ENCODE data around the gene GRIN2D. TPM values are rescaled to one million over a fixed set of nuclear protein-coding genes. Genes with fewer than 3 reads are reported as not detected.

GRIN2D gene
- total RNA-seq, 6 experiments from 2014 or later = 2.8 to 4.4 (median 3.1) TPM

GRCh38 chr19:48398375-48399235, 5.1 kb downstream of the GRIN2D start:
- H3K4me3 Mint-ChIP-seq = peak overlapping the region; percentile 85; the same call in 1 of the 2 replicates
- H3K36me3 Mint-ChIP-seq (ENCODE audit: low read depth) = peaks cover 6% of the 10 kb centered on the region
- TF ChIP-seq, protein P1, sequence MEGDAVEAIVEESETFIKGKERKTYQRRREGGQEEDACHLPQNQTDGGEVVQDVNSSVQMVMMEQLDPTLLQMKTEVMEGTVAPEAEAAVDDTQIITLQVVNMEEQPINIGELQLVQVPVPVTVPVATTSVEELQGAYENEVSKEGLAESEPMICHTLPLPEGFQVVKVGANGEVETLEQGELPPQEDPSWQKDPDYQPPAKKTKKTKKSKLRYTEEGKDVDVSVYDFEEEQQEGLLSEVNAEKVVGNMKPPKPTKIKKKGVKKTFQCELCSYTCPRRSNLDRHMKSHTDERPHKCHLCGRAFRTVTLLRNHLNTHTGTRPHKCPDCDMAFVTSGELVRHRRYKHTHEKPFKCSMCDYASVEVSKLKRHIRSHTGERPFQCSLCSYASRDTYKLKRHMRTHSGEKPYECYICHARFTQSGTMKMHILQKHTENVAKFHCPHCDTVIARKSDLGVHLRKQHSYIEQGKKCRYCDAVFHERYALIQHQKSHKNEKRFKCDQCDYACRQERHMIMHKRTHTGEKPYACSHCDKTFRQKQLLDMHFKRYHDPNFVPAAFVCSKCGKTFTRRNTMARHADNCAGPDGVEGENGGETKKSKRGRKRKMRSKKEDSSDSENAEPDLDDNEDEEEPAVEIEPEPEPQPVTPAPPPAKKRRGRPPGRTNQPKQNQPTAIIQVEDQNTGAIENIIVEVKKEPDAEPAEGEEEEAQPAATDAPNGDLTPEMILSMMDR (IDR thresholded peaks at IDR 0.05) = no peak
- H3K27ac Mint-ChIP-seq = peak overlapping the region; percentile 82
- peaks cover 39% of the 10 kb centered on the region for H3K4me1 Mint-ChIP-seq (ENCODE audit: low read depth)
- H3K9me3 Mint-ChIP-seq = peaks cover 10% of the 10 kb centered on the region
- H3K27me3 Mint-ChIP-seq (ENCODE audit: insufficient read depth) = peaks cover 33% of the 10 kb centered on the region
- DNase-seq = peak; percentile 56

- H3K4me1 Mint-ChIP-seq (ENCODE audit: low read depth) = peaks cover 32% of the 10 kb centered on the region
- peaks cover 22% of the 10 kb centered on the region for H3K27me3 Mint-ChIP-seq (ENCODE audit: insufficient read depth)
- peaks cover 10% of the 10 kb centered on the region for H3K9me3 Mint-ChIP-seq
- peak overlapping the region; percentile 82 for H3K4me3 Mint-ChIP-seq
- peaks cover 6% of the 10 kb centered on the region for H3K36me3 Mint-ChIP-seq (ENCODE audit: low read depth)
- TF ChIP-seq, protein P1 (IDR thresholded peaks at IDR 0.05) = no peak
- peak overlapping the region; percentile 79 for H3K27ac Mint-ChIP-seq
- DNase-seq = peak; percentile 77
Measured at GRCh38 chr19:48400018-48400742, 6.7 kb downstream of the GRIN2D start.

- no peak for DNase-seq
- no peak overlapping the region for H3K27ac Mint-ChIP-seq
- peaks cover 38% of the 10 kb centered on the region for H3K4me1 Mint-ChIP-seq (ENCODE audit: low read depth)
- TF ChIP-seq, protein P1 (IDR thresholded peaks at IDR 0.05) = no peak
- peaks cover 13% of the 10 kb centered on the region for H3K36me3 Mint-ChIP-seq (ENCODE audit: low read depth)
- peaks cover 10% of the 10 kb centered on the region for H3K9me3 Mint-ChIP-seq
- H3K4me3 Mint-ChIP-seq = no peak overlapping the region
- peaks cover 14% of the 10 kb centered on the region for H3K27me3 Mint-ChIP-seq (ENCODE audit: insufficient read depth)
Measured at GRCh38 chr19:48401287-48401686, 7.8 kb downstream of the GRIN2D start.

- peaks cover 3% of the 10 kb centered on the region for H3K27me3 Mint-ChIP-seq (ENCODE audit: insufficient read depth)
- peak; percentile 54 for DNase-seq
- TF ChIP-seq, protein P1 (IDR thresholded peaks at IDR 0.05) = no peak
- H3K36me3 Mint-ChIP-seq (ENCODE audit: low read depth) = peaks cover 13% of the 10 kb centered on the region
- no peak overlapping the region for H3K27ac Mint-ChIP-seq
- peaks cover 10% of the 10 kb centered on the region for H3K9me3 Mint-ChIP-seq
- peaks cover 25% of the 10 kb centered on the region for H3K4me1 Mint-ChIP-seq (ENCODE audit: low read depth)
- H3K4me3 Mint-ChIP-seq = no peak overlapping the region
Measured at GRCh38 chr19:48403606-48404005, 10.1 kb downstream of the GRIN2D start.

DNA sequence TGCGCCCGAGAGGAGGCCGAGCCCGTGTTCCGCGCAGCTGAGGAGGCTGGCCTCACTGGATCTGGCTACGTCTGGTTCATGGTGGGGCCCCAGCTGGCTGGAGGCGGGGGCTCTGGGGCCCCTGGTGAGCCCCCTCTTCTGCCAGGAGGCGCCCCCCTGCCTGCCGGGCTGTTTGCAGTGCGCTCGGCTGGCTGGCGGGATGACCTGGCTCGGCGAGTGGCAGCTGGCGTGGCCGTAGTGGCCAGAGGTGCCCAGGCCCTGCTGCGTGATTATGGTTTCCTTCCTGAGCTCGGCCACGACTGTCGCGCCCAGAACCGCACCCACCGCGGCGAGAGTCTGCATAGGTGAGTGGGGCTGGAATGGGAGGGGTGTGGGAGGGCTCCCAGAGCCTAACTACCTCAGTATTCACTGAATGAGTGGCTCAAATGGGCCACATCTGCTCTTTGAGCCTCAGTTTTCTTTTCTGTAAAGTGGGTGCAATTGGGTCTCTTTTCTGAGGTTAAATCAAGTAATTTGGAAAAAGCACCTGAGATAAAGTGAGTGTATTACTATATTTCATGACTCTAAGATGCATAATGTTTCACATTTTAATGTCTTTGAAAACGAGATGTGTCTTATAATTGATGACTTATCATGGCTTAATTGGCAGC, 11.7 kb downstream of the GRIN2D start:
- TF ChIP-seq, protein P1 (IDR thresholded peaks at IDR 0.05) = no peak
- no peak for DNase-seq
- Mint-ChIP-seq H3K9me3 (no peaks in the 10 kb centered on the region), H3K27ac (no peak overlapping the region), H3K4me3 (no peak overlapping the region), H3K36me3 (ENCODE audit: low read depth) (peaks cover 8% of the 10 kb centered on the region), H3K27me3 (ENCODE audit: insufficient read depth) (peaks cover 1% of the 10 kb centered on the region; the same call in 1 of the 2 replicates), H3K4me1 (ENCODE audit: low read depth) (peaks cover 16% of the 10 kb centered on the region)
